Testis (tissue), 3 donors: ENCODE data around the gene SELE. TPM values are rescaled to one million over a fixed set of nuclear protein-coding genes. Genes with fewer than 3 reads are reported as not detected.

ENCODE experiments used
- DNase-seq: peaks from one replicate; pipeline ENCODE4 v3.0.0-alpha.2; 2019
- H3K27ac ChIP-seq, 2 donors: fragments of 200-600 bp; sonication (generic); one replicate each; pipeline ENCODE4 v1.5.1; 2019
- H3K27me3 ChIP-seq: fragments of 200-600 bp; sonication (generic); one replicate; pipeline ENCODE4 v1.5.1; 2019
- H3K36me3 ChIP-seq: fragments of 200-600 bp; sonication (generic); one replicate; pipeline ENCODE4 v1.5.1; 2017; ENCODE audit warnings: low read depth; ENCODE audit errors: missing control alignments
- H3K4me1 ChIP-seq: fragments of 200-600 bp; sonication (generic); one replicate; pipeline ENCODE4 v1.5.1; 2019
- H3K4me3 ChIP-seq, 2 donors: fragments of 200-600 bp; sonication (generic); one replicate each; pipeline ENCODE4 v1.5.1; 2017 to 2019
- H3K9me3 ChIP-seq: fragments of 200-600 bp; sonication (generic); one replicate; pipeline ENCODE4 v1.5.1; 2017
- CTCF ChIP-seq, 3 experiments: fragments of 450-650 bp in 2 of 3; fragments of 200-600 bp in 1 of 3; sonication (generic) in 1 of 3; IDR thresholded peaks; one replicate each; pipeline ENCODE4 v1.5.1; 2016 to 2019; ENCODE audit warnings: antibody characterized with exemption in 3 of 3, mild to moderate bottlenecking in 2 of 3, moderate library complexity in 1 of 3
- POLR2A ChIP-seq: fragments of 450-650 bp; IDR thresholded peaks from one replicate; pipeline ENCODE4 v1.6.1; 2017; ENCODE audit warnings: antibody characterized with exemption, mild to moderate bottlenecking, moderate library complexity
- WGBS, 2 donors: methylation state at CpG; one replicate each; pipeline ENCODE4 v1.1.5; 2018; 5-methylcytosine and 5-hydroxymethylcytosine counted together
- intact Hi-C: fragments of 100-400 bp; cut with DNase I; formaldehyde crosslinking; loops from one replicate; pipeline ENCODE4 v1.15.1; 2023; ENCODE audit warnings: low total_unique reads
- polyA plus RNA-seq: library from polyadenylated mRNA; stranded (reverse); fragments of 350-450 nt; fragmentation: Illumina TruSeq; extraction: RNeasy Lipid Tissue Mini Kit (QIAGEN cat#74804); gene quantifications from one replicate; pipeline ENCODE4 v1.2.3, GENCODE V29; 2014; ENCODE audit warnings: low read depth, low replicate concordance; ENCODE audit not compliant: insufficient read depth
- total RNA-seq, 2 donors: library from RNA; depleted of rRNA; stranded (reverse); fragments of >200 nt; gene quantifications; one replicate each; pipeline ENCODE4 v1.2.3, GENCODE V29; 2016

SELE gene
- total and polyA plus RNA-seq, 3 donors from 2014 or later, result 0.47 to 1.7 (median 1.2) TPM

- intact Hi-C loops, result no loop called here
- WGBS, 2 donors, result 78 to 87% methylated on average over 3 of the region's 3 CpGs
- no peak for DNase-seq
These were observed 25.2 kb downstream of the SELE start for GRCh38 chr1:169708647-169709046.

GRCh38 chr1:169707912-169708604 is 25.8 kb downstream of the SELE start:
- H3K36me3 ChIP-seq, result no peaks in the 10 kb centered on the region
- intact Hi-C loops, result no loop called here
- whole genome bisulfite sequencing, 2 donors, result 70 to 74% methylated on average over 9 of the region's 9 CpGs
- H3K4me1 ChIP-seq, result no peaks in the 10 kb centered on the region
- no peak for TF ChIP-seq POLR2A
- no peak for TF ChIP-seq CTCF (IDR thresholded peaks at IDR 0.05)
- H3K27me3 ChIP-seq, result no peaks in the 10 kb centered on the region
- DNase-seq, result no peak
- H3K27ac ChIP-seq, result no peak overlapping the region
- no peak overlapping the region for H3K4me3 ChIP-seq
- no peaks in the 10 kb centered on the region for H3K9me3 ChIP-seq

More at GRCh38 chr1:169708647-169709046, 25.2 kb downstream of the SELE start:
- TF ChIP-seq POLR2A, result no peak
- H3K36me3 ChIP-seq, result no peaks in the 10 kb centered on the region
- H3K4me3 ChIP-seq, result no peak overlapping the region
- H3K27me3 ChIP-seq, result no peaks in the 10 kb centered on the region
- H3K27ac ChIP-seq, result no peak overlapping the region
- no peaks in the 10 kb centered on the region for H3K4me1 ChIP-seq
- H3K9me3 ChIP-seq, result no peaks in the 10 kb centered on the region

- no peaks in the 10 kb centered on the region for H3K27me3 ChIP-seq
- DNase-seq, result no peak
- no peaks in the 10 kb centered on the region for H3K36me3 ChIP-seq
- 83 to 88% methylated on average over 2 of the region's 2 CpGs for WGBS, 2 donors
- H3K27ac ChIP-seq, result no peak overlapping the region
- no peaks in the 10 kb centered on the region for H3K9me3 ChIP-seq
- no peaks in the 10 kb centered on the region for H3K4me1 ChIP-seq
- intact Hi-C loops, result no loop called here
- no peak for TF ChIP-seq CTCF (IDR thresholded peaks at IDR 0.05)
- TF ChIP-seq POLR2A, result no peak
- H3K4me3 ChIP-seq, result no peak overlapping the region
These were observed 29.1 kb downstream of the SELE start for GRCh38 chr1:169704797-169705196.

GRCh38 chr1:169701261-169702005 is 32.4 kb downstream of the SELE start:
- DNase-seq, result no peak
- intact Hi-C loops, result no loop called here
- no peaks in the 10 kb centered on the region for H3K36me3 ChIP-seq
- H3K27me3 ChIP-seq, result no peaks in the 10 kb centered on the region
- H3K27ac ChIP-seq, result no peak overlapping the region
- H3K9me3 ChIP-seq, result no peaks in the 10 kb centered on the region
- no peak for TF ChIP-seq CTCF (IDR thresholded peaks at IDR 0.05)
- H3K4me3 ChIP-seq, result no peak overlapping the region
- H3K4me1 ChIP-seq, result no peaks in the 10 kb centered on the region
- 87 to 93% methylated on average over 2 of the region's 2 CpGs for WGBS, 2 donors

GRCh38 chr1:169699707-169700106 is 34.2 kb downstream of the SELE start:
- 56 to 66% methylated on average over 3 of the region's 3 CpGs for WGBS, 2 donors
- intact Hi-C loops, result no loop called here
- no peaks in the 10 kb centered on the region for H3K4me1 ChIP-seq
- TF ChIP-seq POLR2A, result no peak
- no peak for TF ChIP-seq CTCF (IDR thresholded peaks at IDR 0.05)
- no peaks in the 10 kb centered on the region for H3K36me3 ChIP-seq
- H3K27ac ChIP-seq, result no peak overlapping the region
- no peaks in the 10 kb centered on the region for H3K27me3 ChIP-seq
- DNase-seq, result no peak
- H3K4me3 ChIP-seq, result no peak overlapping the region
- no peaks in the 10 kb centered on the region for H3K9me3 ChIP-seq
